HepG2 (cell line): ENCODE data around the gene ZBTB22. TPM values are rescaled to one million over a fixed set of nuclear protein-coding genes. Genes with fewer than 3 reads are reported as not detected.
A peak's percentile ranks its signal among the peaks of the same experiment; 100 is the strongest.

Experiments used
- AGO2 ChIP-seq: fragments of 200-400 bp; formaldehyde crosslinking; optimal IDR thresholded peaks from 2 replicates; pipeline ENCODE3; 2017; ENCODE audit warnings: mild to moderate bottlenecking, low read depth, low read length, moderate library complexity
- FOXK1 ChIP-seq: sonication (generic); formaldehyde crosslinking; IDR thresholded peaks from 2 replicates; pipeline ENCODE4 v1.4.0; 2020; ENCODE audit warnings: low read depth, missing genetic modification reagents, borderline replicate concordance
- GLI4 ChIP-seq: sonication (generic); formaldehyde crosslinking; IDR thresholded peaks from 2 replicates; pipeline ENCODE4 v1.5.1; 2020; ENCODE audit warnings: missing genetic modification reagents, mild to moderate bottlenecking, moderate library complexity, borderline replicate concordance
- GLMP ChIP-seq: sonication (generic); formaldehyde crosslinking; IDR thresholded peaks from 2 replicates; pipeline ENCODE4 v1.9.0; 2021; ENCODE audit warnings: missing genetic modification reagents, mild to moderate bottlenecking, borderline replicate concordance
- LCORL ChIP-seq, 2 experiments: fragments of 450-650 bp in 1 of 2; sonication (generic) in 1 of 2; formaldehyde crosslinking in 1 of 2; IDR thresholded peaks; 2 replicates each; pipeline versions ENCODE4 v1.5.0 to v1.6.1; 2017 to 2020; ENCODE audit warnings: antibody characterized with exemption in 1 of 2, missing genetic modification reagents in 1 of 2
- MAFF ChIP-seq: IDR thresholded peaks from 2 replicates; pipeline ENCODE4 v1.6.1; 2011; ENCODE audit warnings: low read depth, low read length, improper control_type of control experiment
- MYPOP ChIP-seq: sonication (generic); formaldehyde crosslinking; IDR thresholded peaks from 2 replicates; pipeline ENCODE4 v1.8.1; 2023; ENCODE audit warnings: mild to moderate bottlenecking, moderate library complexity, missing genetic modification reagents
- NCOA5 ChIP-seq: sonication (generic); formaldehyde crosslinking; IDR thresholded peaks from 2 replicates; pipeline ENCODE4 v1.4.0; 2020; ENCODE audit warnings: missing genetic modification reagents
- POLR2A ChIP-seq, 2 experiments: IDR thresholded peaks; 2 replicates each; pipeline ENCODE4 v1.6.1; 2011; ENCODE audit warnings: low read depth in 2 of 2, low read length in 2 of 2, mild to moderate bottlenecking in 1 of 2, moderate library complexity in 1 of 2; ENCODE audit not compliant: insufficient read depth in 1 of 2
- SNAPC2 ChIP-seq: sonication (generic); formaldehyde crosslinking; IDR thresholded peaks from 2 replicates; pipeline ENCODE4 v1.8.1; 2022; ENCODE audit warnings: mild to moderate bottlenecking, missing genetic modification reagents
- SP4 ChIP-seq: sonication (generic); formaldehyde crosslinking; IDR thresholded peaks from 2 replicates; pipeline ENCODE4 v1.8.1; 2023; ENCODE audit warnings: mild to moderate bottlenecking, missing genetic modification reagents
- TAF1 ChIP-seq: sonication (generic); formaldehyde crosslinking; IDR thresholded peaks from 2 replicates; pipeline ENCODE4 v1.4.0; 2020; ENCODE audit warnings: missing genetic modification reagents
- ZBTB49 ChIP-seq: sonication (generic); formaldehyde crosslinking; IDR thresholded peaks from 2 replicates; pipeline ENCODE4 v1.4.0; 2020; ENCODE audit warnings: missing genetic modification reagents, borderline replicate concordance
- ZNF318 ChIP-seq: sonication (generic); formaldehyde crosslinking; IDR thresholded peaks from 2 replicates; pipeline ENCODE4 v1.4.0; 2020; ENCODE audit warnings: mild to moderate bottlenecking, missing genetic modification reagents
- ZNF839 ChIP-seq: sonication (generic); formaldehyde crosslinking; IDR thresholded peaks from 2 replicates; pipeline ENCODE4 v1.4.0; 2020; ENCODE audit warnings: missing genetic modification reagents, mild to moderate bottlenecking, borderline replicate concordance
- polyA plus RNA-seq, 8 experiments: library from polyadenylated mRNA; depleted of rRNA in 3 of 8; stranded (reverse) in 7 of 8; unstranded in 1 of 8; fragments of >200 nt; fragmentation: Illumina TruSeq in 4 of 8; extraction: Trizol in 4 of 8; gene quantifications; 2 replicates each; pipeline versions ENCODE4 v1.2.1 to v1.2.3, GENCODE V29; 2011 to 2016; ENCODE audit warnings: low read depth in 4 of 8, missing spikeins in 1 of 8, mixed read lengths in 1 of 8; ENCODE audit not compliant: insufficient read depth in 1 of 8
- total RNA-seq, 5 experiments: library from RNA; depleted of rRNA; stranded (reverse); fragments of >200 nt; fragmentation: Illumina TruSeq; extraction: Trizol; gene quantifications; 2 replicates each; pipeline ENCODE4 v1.2.3, GENCODE V29; 2016; ENCODE audit warnings: low read depth in 1 of 5

The ZBTB22 gene
- total and polyA plus RNA-seq, 2 of the 13 experiments (the other 11 are each of a cell fraction or from before 2014, with no cell fraction given): 8.0 to 10.6 TPM

- TF ChIP-seq ZNF318 (CRISPR knock-in tag) (peak; percentile 80; the same call in 1 of the 2 replicates), LCORL (IDR thresholded peaks at IDR 0.05) (no peak), LCORL (CRISPR knock-in tag; IDR thresholded peaks at IDR 0.05) (0 out of 2 replicates have a peak, but pooled peaks have one; percentile 11), TAF1 (CRISPR knock-in tag) (peak; percentile 70), SP4 (CRISPR knock-in tag) (no peak; the same call in 1 of the 2 replicates), MYPOP (CRISPR knock-in tag) (0 out of 2 replicates have a peak, but pooled peaks have one; percentile 79), ZNF839 (CRISPR knock-in tag) (no peak), GLMP (CRISPR knock-in tag) (no peak), MAFF (no peak), SNAPC2 (CRISPR knock-in tag) (0 out of 2 replicates have a peak, but pooled peaks have one; percentile 19), POLR2A (IDR thresholded peaks at IDR 0.05; ENCODE audit: insufficient read depth in 1 of 2, low read depth in 2 of 2, low read length in 2 of 2) (peak in 1 of 2 experiments; percentile 81; a peak in 2 of 4 replicates), FOXK1 (CRISPR knock-in tag) (peak; percentile 11; the same call in 1 of the 2 replicates), ZBTB49 (CRISPR knock-in tag) (no peak), GLI4 (CRISPR knock-in tag) (no peak), AGO2 (peak; percentile 94), NCOA5 (CRISPR knock-in tag) (no peak)
Observed at GRCh38 chr6:33313709-33314514, 3.6 kb downstream of the ZBTB22 start, which contains the start of gene TAPBP (continued).
